IMR-90 (cell line): ENCODE data around the gene NRXN2. TPM values are rescaled to one million over a fixed set of nuclear protein-coding genes. Genes with fewer than 3 reads are reported as not detected.

Experiments
- ATAC-seq: fragments of 200-7000 bp; cut with Tn5 transposase; 2 replicates; pipeline ENCODE4 v1.9.1; 2020; ENCODE audit warnings: low read depth, mild to moderate bottlenecking, moderate library complexity
- BruUV-seq: library from RNA; stranded (reverse); fragments of 400-500 nt; replicated peaks from 2 replicates; lab custom pipeline; 2021; lab: Mats Ljungman, UMichigan
- CTCF ChIA-PET: fragments of 300-600 bp; formaldehyde crosslinking; extraction: SDS; loops from one replicate; lab custom pipeline; 2021; ENCODE audit warnings: antibody characterized with exemption; lab: Yijun Ruan, JAX
- POLR2A ChIA-PET: fragments of 300-600 bp; sonication (Branson Sonifier 250); formaldehyde crosslinking; loops from one replicate; lab custom pipeline; 2022; ENCODE audit warnings: antibody characterized with exemption; ENCODE audit not compliant: unreplicated experiment; lab: Charles Lee
- DNase-seq: peaks from one replicate; pipeline ENCODE4 v3.0.0; 2013
- H2AFZ ChIP-seq: replicated peaks from 2 replicates; pipeline ENCODE3; 2013; ENCODE audit warnings: low read length, mild to moderate bottlenecking; ENCODE audit not compliant: poor library complexity
- H2AK5ac ChIP-seq: 2 replicates; pipeline ENCODE4 v1.6.1; 2013; ENCODE audit warnings: low read depth, low read length, inconsistent platforms
- H2AK9ac ChIP-seq: replicated peaks from 2 replicates; pipeline ENCODE3; 2013; ENCODE audit warnings: mild to moderate bottlenecking, low read depth, low read length, moderate library complexity; ENCODE audit not compliant: poor library complexity
- H2BK120ac ChIP-seq: 2 replicates; pipeline ENCODE4 v1.6.1; 2013; ENCODE audit warnings: low read depth, low read length, inconsistent platforms
- H2BK15ac ChIP-seq: 3 replicates; pipeline ENCODE4 v1.6.1; 2013; ENCODE audit warnings: low read depth, low read length, inconsistent platforms
- H2BK20ac ChIP-seq: 2 replicates; pipeline ENCODE4 v1.6.1; 2013; ENCODE audit warnings: low read depth, mild to moderate bottlenecking, inconsistent platforms, low read length, moderate library complexity
- H2BK5ac ChIP-seq: 2 replicates; pipeline ENCODE4 v1.6.1; 2013; ENCODE audit warnings: mild to moderate bottlenecking, low read depth, low read length, inconsistent platforms; ENCODE audit not compliant: poor library complexity, severe bottlenecking
- H3K14ac ChIP-seq: replicated peaks from 2 replicates; pipeline ENCODE4 v1.6.1; 2013; ENCODE audit warnings: low read depth, low read length, inconsistent platforms
- H3K18ac ChIP-seq: 2 replicates; pipeline ENCODE4 v1.6.1; 2013; ENCODE audit warnings: low read depth, low read length, control low read depth
- H3K23ac ChIP-seq: 2 replicates; pipeline ENCODE4 v1.6.1; 2013; ENCODE audit warnings: low read depth, low read length, inconsistent platforms
- H3K27ac ChIP-seq: 2 replicates; pipeline ENCODE4 v1.5.1; 2013; ENCODE audit warnings: mild to moderate bottlenecking, control low read depth, low read length; ENCODE audit not compliant: insufficient read depth
- H3K27me3 ChIP-seq: 2 replicates; pipeline ENCODE4 v1.6.1; 2013; ENCODE audit warnings: low read length; ENCODE audit not compliant: control insufficient read depth, insufficient read depth
- H3K36me3 ChIP-seq: 2 replicates; pipeline ENCODE4 v1.6.1; 2013; ENCODE audit warnings: low read length, mixed read lengths; ENCODE audit not compliant: control insufficient read depth, insufficient read depth
- H3K4ac ChIP-seq: 2 replicates; pipeline ENCODE4 v1.6.1; 2013; ENCODE audit warnings: low read depth, low read length, inconsistent platforms
- H3K4me1 ChIP-seq: 2 replicates; pipeline ENCODE4 v1.6.1; 2013; ENCODE audit warnings: low read length, mixed read lengths; ENCODE audit not compliant: control insufficient read depth, insufficient read depth
- H3K4me2 ChIP-seq: 2 replicates; pipeline ENCODE4 v1.6.1; 2013; ENCODE audit warnings: low read depth, mild to moderate bottlenecking, control low read depth, low read length, moderate library complexity
- H3K4me3 ChIP-seq: 2 replicates; pipeline ENCODE4 v1.5.1; 2013; ENCODE audit warnings: low read depth, mild to moderate bottlenecking, control low read depth, low read length, moderate library complexity; ENCODE audit not compliant: insufficient read depth
- H3K56ac ChIP-seq: 2 replicates; pipeline ENCODE4 v1.6.1; 2013; ENCODE audit warnings: low read length, inconsistent platforms; ENCODE audit not compliant: insufficient read depth; ENCODE audit errors: extremely low read depth
- H3K79me1 ChIP-seq, 2 experiments: 2 replicates each; pipeline ENCODE4 v1.6.1; 2013; ENCODE audit warnings: low read length in 2 of 2, inconsistent platforms in 1 of 2, low read depth in 1 of 2
- H3K9ac ChIP-seq: 2 replicates; pipeline ENCODE4 v1.6.1; 2013; ENCODE audit warnings: low read depth, low read length, control low read depth
- H3K9me1 ChIP-seq: 2 replicates; pipeline ENCODE4 v1.6.1; 2013; ENCODE audit warnings: low read length, inconsistent platforms; ENCODE audit not compliant: insufficient read depth
- H3K9me3 ChIP-seq: 2 replicates; pipeline ENCODE4 v1.6.1; 2013; ENCODE audit warnings: low read length; ENCODE audit not compliant: control insufficient read depth, insufficient read depth
- H4K20me1 ChIP-seq: 2 replicates; pipeline ENCODE4 v1.6.1; 2013; ENCODE audit warnings: low read length, inconsistent platforms; ENCODE audit not compliant: insufficient read depth
- H4K5ac ChIP-seq: 2 replicates; pipeline ENCODE4 v1.6.1; 2013; ENCODE audit warnings: mild to moderate bottlenecking, low read depth, low read length, control low read depth
- H4K8ac ChIP-seq, 2 experiments: 2 replicates each; pipeline ENCODE4 v1.6.1; 2013; ENCODE audit warnings: low read depth in 2 of 2, low read length in 2 of 2, control low read depth in 1 of 2, inconsistent platforms in 1 of 2
- H4K91ac ChIP-seq: 2 replicates; pipeline ENCODE4 v1.6.1; 2013; ENCODE audit warnings: low read depth, low read length, inconsistent platforms; ENCODE audit not compliant: insufficient read depth
- ELK1 ChIP-seq: fragments of 150-350 bp; IDR thresholded peaks from 2 replicates; pipeline ENCODE4 v1.6.1; 2016; ENCODE audit warnings: low read depth, mild to moderate bottlenecking, low read length, moderate library complexity, borderline replicate concordance
- RAD21 ChIP-seq: IDR thresholded peaks from 2 replicates; pipeline ENCODE4 v1.6.1; 2012; ENCODE audit warnings: low read length, improper control_type of control experiment
- USF2 ChIP-seq: fragments of 150-350 bp; IDR thresholded peaks from 2 replicates; pipeline ENCODE4 v1.6.1; 2017; ENCODE audit warnings: mild to moderate bottlenecking, antibody characterized with exemption, low read length, low read depth
- WGBS, 2 experiments: methylation state at CpG; one replicate each; pipeline versions ENCODE4 v1.1.5 to v1.1.7; 2013; ENCODE audit warnings: missing lambda C conversion rate in 2 of 2; ENCODE audit not compliant: insufficient read length in 1 of 2; ENCODE audit errors: extremely low coverage in 2 of 2; 5-methylcytosine and 5-hydroxymethylcytosine counted together
- dilution Hi-C: fragments of 300-500 bp; cut with HindIII; formaldehyde crosslinking; loops from one replicate; pipeline ENCODE4 v1.14.3; 2018; ENCODE audit warnings: low sequenced_read_pairs; ENCODE audit not compliant: unreplicated experiment
- in situ Hi-C: fragments of 300-500 bp; cut with MboI; formaldehyde crosslinking; loops from 3 replicates; pipeline ENCODE4 v1.14.3; 2019; ENCODE audit warnings: low sequenced_read_pairs, inconsistent platforms, mixed read lengths
- intact Hi-C: fragments of 100-400 bp; cut with micrococcal nuclease; formaldehyde crosslinking; loops from 2 replicates; pipeline ENCODE4 v1.10.0; 2022
- polyA plus RNA-seq, 3 experiments: library from polyadenylated mRNA; depleted of rRNA; stranded (reverse); fragments of >200 nt; gene quantifications; 2 replicates each; pipeline ENCODE4 v1.2.3, GENCODE V29; 2012; ENCODE audit warnings: low replicate concordance in 1 of 3
- total RNA-seq: library from RNA; depleted of rRNA; stranded (reverse); fragments of >200 nt; gene quantifications from 2 replicates; pipeline ENCODE4 v1.2.3, GENCODE V29; 2012

NRXN2 gene
- total and polyA plus RNA-seq, 2 of the 4 experiments (the other 2 are of a cell fraction): 0.18 to 0.22 TPM

DNA sequence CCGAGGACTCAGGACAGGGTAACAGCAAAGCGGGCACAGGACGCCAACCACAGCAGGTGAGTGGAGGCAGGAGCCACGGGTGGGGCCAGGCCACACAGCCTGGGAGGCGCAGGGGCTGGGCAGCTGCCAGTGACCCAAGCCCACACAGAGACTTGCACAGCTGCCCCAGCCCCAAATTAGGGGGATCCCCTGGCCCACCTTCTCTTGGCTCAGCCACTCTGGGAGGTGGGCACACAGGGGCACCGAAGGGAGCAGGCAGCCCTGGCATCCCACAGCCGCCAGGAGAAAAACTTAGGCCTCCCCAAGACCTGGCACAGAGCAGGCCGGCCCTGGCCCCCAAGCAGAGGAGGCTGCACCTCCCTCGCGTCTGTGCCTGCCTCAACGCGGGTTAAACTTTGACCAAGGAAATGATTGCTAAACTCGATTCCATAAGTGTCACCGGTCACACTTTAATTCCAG is 132.2 kb downstream of the NRXN2 start, which contains the start of gene SLC22A12:
SLC22A12 (plus strand) TSS at position 458 of the 459 bp plus-strand sequence. CDS start 337 bp downstream, outside the sequence.
- no peaks in the 10 kb centered on the region for H3K4me1 ChIP-seq
- H3K23ac ChIP-seq: no peak within 1 kb of the TSS
- peaks cover 3% of the 10 kb centered on the region for H3K27me3 ChIP-seq
- no peak within 1 kb of the TSS for H2BK20ac ChIP-seq
- no peak within 1 kb of the TSS for H2AFZ ChIP-seq
- no peak within 1 kb of the TSS for H3K14ac ChIP-seq
- H3K4me3 ChIP-seq: no peak within 1 kb of the TSS
- in situ Hi-C loops (no loop called here), dilution Hi-C loops (no loop called here), intact Hi-C loops (no loop called here)
- WGBS, 2 experiments: 80% methylated on average over 9 of the region's 14 CpGs; no CpG with 5 or more reads in 1 of the 2 experiments
- no peak within 1 kb of the TSS for H4K5ac ChIP-seq
- no peak for DNase-seq
- ATAC-seq: no peak
- CTCF ChIA-PET: no interaction called here
- H3K4me2 ChIP-seq: no peak within 1 kb of the TSS
- no peak within 1 kb of the TSS for H4K91ac ChIP-seq
- no peaks in the 10 kb centered on the region for H3K9me1 ChIP-seq
- no peaks in the 10 kb centered on the region for H3K36me3 ChIP-seq
- H2AK5ac ChIP-seq: no peak within 1 kb of the TSS
- no peak within 1 kb of the TSS for H4K8ac ChIP-seq
- H3K9me3 ChIP-seq: peaks cover 6% of the 10 kb centered on the region
- no TSS peak for BruUV-seq
- H3K56ac ChIP-seq: no peak within 1 kb of the TSS
- H4K20me1 ChIP-seq: no peaks in the 10 kb centered on the region
- POLR2A ChIA-PET: no interaction called here
- H2BK15ac ChIP-seq: no peak within 1 kb of the TSS
- H2AK9ac ChIP-seq: no peak within 1 kb of the TSS
- no peak within 1 kb of the TSS for H3K27ac ChIP-seq
- no peak within 1 kb of the TSS for H2BK120ac ChIP-seq
- H2BK5ac ChIP-seq: no peak within 1 kb of the TSS
- H3K9ac ChIP-seq: no peak within 1 kb of the TSS
- no peak within 1 kb of the TSS for H3K4ac ChIP-seq
- TF ChIP-seq RAD21 (no peak), USF2 (no peak), ELK1 (no peak)
- no peak within 1 kb of the TSS for H3K18ac ChIP-seq
- no peaks in the 10 kb centered on the region for H3K79me1 ChIP-seq
